GM12878 (cell line): ENCODE measurements around the gene IRF4. TPM values are rescaled to one million over a fixed set of nuclear protein-coding genes. Genes with fewer than 3 reads are reported as not detected.

Experiments
- ATAC-seq: fragments of 200-7000 bp; cut with Tn5 transposase; 3 replicates; pipeline ENCODE4 v1.9.1; 2020; ENCODE audit warnings: mild to moderate bottlenecking, moderate library complexity
- BruUV-seq: library from RNA; stranded (reverse); fragments of 400-500 nt; replicated peaks from 2 replicates; lab custom pipeline; 2021; lab: Mats Ljungman, UMichigan
- CTCF ChIA-PET: fragments of 300-600 bp; sonication (Branson Sonifier 250); formaldehyde crosslinking; extraction: SDS; loops from one replicate; lab custom pipeline; 2021; ENCODE audit warnings: inconsistent platforms; lab: Yijun Ruan, JAX
- POLR2A ChIA-PET: fragments of 350-600 bp; formaldehyde crosslinking; extraction: SDS; loops from one replicate; lab custom pipeline; 2021; ENCODE audit warnings: inconsistent platforms; lab: Charles Lee
- RAD21 ChIA-PET: fragments of 300-600 bp; sonication (Branson Sonifier 250); formaldehyde crosslinking; loops from one replicate; lab custom pipeline; 2023; ENCODE audit warnings: antibody characterized with exemption; ENCODE audit not compliant: unreplicated experiment; lab: Charles Lee
- SMC1A ChIA-PET: fragments of 300-600 bp; sonication (Branson Sonifier 250); formaldehyde crosslinking; loops from one replicate; lab custom pipeline; 2023; ENCODE audit not compliant: unreplicated experiment, uncharacterized antibody; lab: Charles Lee
- DNase-seq: peaks from one replicate; pipeline ENCODE4 v3.0.0-alpha.2; 2011; ENCODE audit warnings: low read depth, low spot score
- FAIRE-seq: peaks from 3 replicates; lab custom pipeline; 2011; peaks lifted over from hg19 to GRCh38; lab: Jason Lieb, UNC
- H2AFZ ChIP-seq: 2 replicates; pipeline ENCODE4 v1.6.0; 2011; ENCODE audit warnings: low read depth, low read length, control low read depth; ENCODE audit not compliant: control insufficient read depth
- H3K27ac ChIP-seq: 2 replicates; pipeline ENCODE4 v1.5.1; 2011; ENCODE audit warnings: control low read depth; ENCODE audit not compliant: control insufficient read depth, insufficient read depth
- H3K27me3 ChIP-seq, 2 experiments: replicated peaks in 1 of 2; 2 replicates each; pipeline versions ENCODE4 v1.6.0 to v1.6.1; 2011; ENCODE audit warnings: low read length in 1 of 2; ENCODE audit not compliant: control insufficient read depth in 2 of 2, insufficient read depth in 2 of 2
- H3K36me3 ChIP-seq, 2 experiments: 2 replicates each; pipeline ENCODE4 v1.5.1; 2011; ENCODE audit warnings: low read length in 1 of 2; ENCODE audit not compliant: control insufficient read depth in 2 of 2, insufficient read depth in 2 of 2
- H3K4me1 ChIP-seq: 2 replicates; pipeline ENCODE4 v1.6.1; 2011; ENCODE audit warnings: mild to moderate bottlenecking, low read length, moderate library complexity, mixed read lengths; ENCODE audit not compliant: control insufficient read depth, insufficient read depth
- H3K4me2 ChIP-seq: 2 replicates; pipeline ENCODE4 v1.6.0; 2011; ENCODE audit warnings: control low read depth; ENCODE audit not compliant: control insufficient read depth, insufficient read depth
- H3K4me3 ChIP-seq: fragments of 200-600 bp; sonication (generic); 2 replicates; pipeline ENCODE4 v1.5.1; 2016
- H3K79me2 ChIP-seq: 2 replicates; pipeline ENCODE4 v1.6.0; 2011; ENCODE audit warnings: low read length; ENCODE audit not compliant: control insufficient read depth, insufficient read depth
- H3K9ac ChIP-seq: 2 replicates; pipeline ENCODE4 v1.8.0; 2011; ENCODE audit warnings: low read length, control low read depth, mixed read lengths; ENCODE audit not compliant: control insufficient read depth, insufficient read depth
- H3K9me3 ChIP-seq: replicated peaks from 3 replicates; pipeline ENCODE4 v1.5.1; 2011; ENCODE audit warnings: mild to moderate bottlenecking, low read length; ENCODE audit not compliant: control insufficient read depth, insufficient read depth
- H4K20me1 ChIP-seq: 2 replicates; pipeline ENCODE4 v1.6.0; 2011; ENCODE audit not compliant: control insufficient read depth, insufficient read depth
- BACH1 ChIP-seq: fragments of 450-650 bp; IDR thresholded peaks from 2 replicates; pipeline ENCODE4 v1.6.1; 2017; ENCODE audit warnings: mild to moderate bottlenecking, borderline replicate concordance
- BMI1 ChIP-seq: fragments of 450-650 bp; IDR thresholded peaks from 2 replicates; pipeline ENCODE4 v1.6.1; 2016; ENCODE audit warnings: mild to moderate bottlenecking, moderate library complexity, borderline replicate concordance
- CHD4 ChIP-seq: fragments of 200-600 bp; sonication (generic); IDR thresholded peaks from 2 replicates; pipeline ENCODE4 v1.6.1; 2016; ENCODE audit warnings: mild to moderate bottlenecking
- E4F1 ChIP-seq: fragments of 450-650 bp; IDR thresholded peaks from 2 replicates; pipeline ENCODE4 v1.6.1; 2018; ENCODE audit warnings: borderline replicate concordance, mild to moderate bottlenecking; ENCODE audit not compliant: partially characterized antibody
- EGR1 ChIP-seq, 2 experiments: IDR thresholded peaks; 1 replicate in 1 of 2; 2 replicates in 1 of 2; pipeline ENCODE4 v1.6.1; 2011 to 2012; ENCODE audit warnings: low read depth in 2 of 2, low read length in 2 of 2, borderline replicate concordance in 1 of 2, mild to moderate bottlenecking in 1 of 2, moderate library complexity in 1 of 2
- IKZF1 ChIP-seq: fragments of 450-650 bp; conservative IDR thresholded peaks from 2 replicates; pipeline ENCODE4 v1.6.1; 2017; ENCODE audit warnings: antibody characterized with exemption, mild to moderate bottlenecking
- MTA2 ChIP-seq: fragments of 450-650 bp; IDR thresholded peaks from 2 replicates; pipeline ENCODE4 v1.6.1; 2016; ENCODE audit warnings: low read depth, mild to moderate bottlenecking, moderate library complexity
- MYB ChIP-seq: fragments of 150-350 bp; IDR thresholded peaks from 2 replicates; pipeline ENCODE4 v1.6.1; 2014; ENCODE audit warnings: mild to moderate bottlenecking, low read depth, low read length, borderline replicate concordance
- POLR2AphosphoS2 ChIP-seq: IDR thresholded peaks from 2 replicates; pipeline ENCODE4 v1.6.1; 2011; ENCODE audit warnings: low read depth, mild to moderate bottlenecking, low read length, improper control_type of control experiment, moderate library complexity
- POLR2AphosphoS5 ChIP-seq: IDR thresholded peaks from 2 replicates; pipeline ENCODE4 v1.6.1; 2011; ENCODE audit warnings: mild to moderate bottlenecking, low read length, inconsistent platforms
- RB1 ChIP-seq: fragments of 450-650 bp; formaldehyde crosslinking; IDR thresholded peaks from 2 replicates; pipeline ENCODE4 v1.6.1; 2017; ENCODE audit warnings: mild to moderate bottlenecking, borderline replicate concordance
- RFX5 ChIP-seq: IDR thresholded peaks from 2 replicates; pipeline ENCODE4 v1.6.1; 2011; ENCODE audit warnings: low read depth, low read length, improper control_type of control experiment
- SPI1 ChIP-seq: IDR thresholded peaks from 2 replicates; pipeline ENCODE4 v1.6.1; 2011; ENCODE audit warnings: low read depth, mild to moderate bottlenecking, low read length, moderate library complexity, borderline replicate concordance; ENCODE audit not compliant: insufficient read depth
- SREBF2 ChIP-seq: IDR thresholded peaks from 2 replicates; pipeline ENCODE4 v1.6.1; 2012; ENCODE audit warnings: mild to moderate bottlenecking, low read length
- STAT3 ChIP-seq: IDR thresholded peaks from 2 replicates; pipeline ENCODE4 v1.6.1; 2011; ENCODE audit warnings: low read depth, low read length, improper control_type of control experiment
- WGBS: methylation state at CpG from one replicate; pipeline ENCODE4 v1.1.6; 2016; ENCODE audit warnings: low lambda C conversion rate; ENCODE audit not compliant: insufficient replicate concordance, insufficient coverage; ENCODE audit errors: missing lambda C conversion rate; 5-methylcytosine and 5-hydroxymethylcytosine counted together
- in situ Hi-C: fragments of 300-500 bp; cut with MboI; formaldehyde crosslinking; loops from 9 replicates; pipeline ENCODE4 v1.14.3; 2018; ENCODE audit warnings: mixed read lengths
- intact Hi-C: fragments of 100-400 bp; cut with micrococcal nuclease; formaldehyde crosslinking; loops from one replicate; pipeline ENCODE4 v1.14.2; 2022; ENCODE audit not compliant: unreplicated experiment
- polyA plus RNA-seq, 11 experiments: library from polyadenylated mRNA; depleted of rRNA in 4 of 11; unstranded in 6 of 11; stranded (reverse) in 5 of 11; fragments of >200 nt; fragmentation: Nextera tagmentation in 4 of 11; fragmentation: Illumina TruSeq in 1 of 11; extraction: Ambion mirVana in 4 of 11; extraction: Trizol in 1 of 11; gene quantifications; 1 replicate in 1 of 11; 2 replicates in 10 of 11; pipeline versions ENCODE4 v1.2.1 to v1.2.3, GENCODE V29; 2011 to 2016; ENCODE audit warnings: inconsistent platforms in 2 of 11, missing spikeins in 2 of 11, low read depth in 1 of 11
- total RNA-seq, 4 experiments: library from RNA; depleted of rRNA in 3 of 4; stranded (reverse); fragments of >200 nt in 3 of 4; fragmentation: Illumina TruSeq in 1 of 4; extraction: Trizol in 1 of 4; gene quantifications; 2 replicates each; pipeline versions ENCODE4 v1.2.1 to v1.2.3, GENCODE V29; 2013 to 2021
- TF ChIP-seq, protein P1 (sequence below): fragments of 450-650 bp; IDR thresholded peaks from 2 replicates; pipeline ENCODE4 v1.6.1; 2016; ENCODE audit warnings: mild to moderate bottlenecking, moderate library complexity, borderline replicate concordance

The IRF4 gene
- total and polyA plus RNA-seq, 10 of the 15 experiments (the other 5 are each of a cell fraction or from before 2014, with no cell fraction given) = 50.0 to 495 (median 257) TPM

DNA sequence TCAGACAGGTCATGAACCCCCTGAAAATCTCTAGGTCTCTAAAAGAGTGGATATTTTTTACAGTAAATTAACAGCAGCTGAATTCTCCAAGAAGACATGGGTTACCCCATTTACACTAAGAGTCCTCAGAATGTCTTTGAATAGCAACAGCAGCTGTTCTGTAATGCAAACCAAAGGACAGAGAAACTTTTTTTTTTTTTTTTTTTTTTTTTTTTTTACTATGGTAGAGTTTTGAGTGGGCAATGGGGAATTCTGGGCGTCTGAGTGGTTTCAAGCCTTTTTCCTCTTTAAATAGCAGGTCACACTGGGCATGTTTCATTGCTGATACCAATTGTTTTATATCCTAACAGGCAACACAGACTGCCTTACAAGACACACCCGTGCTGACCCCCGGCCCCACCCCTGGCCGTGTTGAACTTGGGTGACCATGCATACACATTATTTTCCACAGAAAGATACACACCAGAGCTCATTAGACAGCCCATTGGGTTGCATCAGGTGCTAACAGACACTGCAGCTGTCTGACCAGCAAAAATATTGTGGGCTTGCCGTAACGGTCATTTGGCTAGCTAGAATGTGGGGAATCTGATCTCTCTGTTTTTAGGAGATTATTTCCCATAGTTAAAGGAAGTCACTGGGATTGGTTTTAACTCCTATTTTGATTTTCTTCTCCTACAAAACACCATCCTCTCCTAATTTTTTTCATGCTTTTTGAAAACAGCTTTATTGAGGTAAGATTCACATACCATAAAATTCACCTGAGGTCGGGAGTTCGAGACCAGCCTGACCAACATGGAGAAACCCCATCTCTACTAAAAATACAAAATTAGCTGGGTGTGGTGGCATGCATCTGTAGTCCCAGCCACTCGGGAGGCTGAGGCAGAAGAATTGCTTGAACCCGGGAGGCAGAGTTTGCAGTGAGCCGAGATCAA, 26.7 kb upstream of the IRF4 start:
- intact Hi-C loops = loop anchor here (2.0 kb wide), 2 partner anchors 26 to 72 kb away; partner anchors contain the start of genes DUSP22 and IRF4
- H3K4me3 ChIP-seq = no peak overlapping the region
- ChIA-PET CTCF (interaction anchor here (0.8 to 4.4 kb wide), 15 partner anchors 9 to 176 kb away, joined by 3 to 23 read pairs (median 5); no protein-coding TSS in a partner anchor), RAD21 (interaction anchor here (0.6 to 8.0 kb wide), 30 partner anchors 9 to 178 kb away, joined by 3 to 73 read pairs (median 6); partner anchors contain the start of genes DUSP22 and IRF4), SMC1A (interaction anchor here (0.7 to 9.6 kb wide), 32 partner anchors 9 to 175 kb away, joined by 3 to 230 read pairs (median 5); no protein-coding TSS in a partner anchor), POLR2A (interaction anchor here (0.5 to 3.1 kb wide), 19 partner anchors 9 to 108 kb away, joined by 3 to 14 read pairs (median 5); no protein-coding TSS in a partner anchor)
- no peaks in the 10 kb centered on the region for H3K36me3 ChIP-seq
- no peak overlapping the region; the same call in 1 of the 2 replicates for H2AFZ ChIP-seq
- WGBS = 8% methylated on average over 11 of the region's 11 CpGs
- no peak for FAIRE-seq
- DNase-seq = peak; percentile 78
- H3K9ac ChIP-seq = peak overlapping the region; percentile 31; the same call in 1 of the 2 replicates
- no peaks in the 10 kb centered on the region for H3K79me2 ChIP-seq
- peak overlapping the region; percentile 64 for H3K4me2 ChIP-seq
- H3K4me1 ChIP-seq = peaks cover 25% of the 10 kb centered on the region
- no peaks in the 10 kb centered on the region for H4K20me1 ChIP-seq
- H3K9me3 ChIP-seq = no peaks in the 10 kb centered on the region; the same call in 2 of the 3 replicates
- TSS peak; percentile 8 for BruUV-seq
- in situ Hi-C loops = no loop called here
- ATAC-seq = peak; percentile 94
- peak overlapping the region; percentile 33 for H3K27ac ChIP-seq
- H3K27me3 ChIP-seq = no peaks in the 10 kb centered on the region
- TF ChIP-seq IKZF1 (peak; percentile 85), CHD4 (no peak), MTA2 (peak; percentile 83), MYB (peak; percentile 80; the same call in 1 of the 2 replicates), SPI1 (no peak), BACH1 (peak; percentile 22; the same call in 1 of the 2 replicates), SREBF2 (no peak), POLR2AphosphoS2 (no peak), STAT3 (no peak), EGR1 (IDR thresholded peaks at IDR 0.05; ENCODE audit: borderline replicate concordance in 1 of 2, low read depth in 2 of 2, low read length in 2 of 2) (no peak), POLR2AphosphoS5 (no peak), E4F1 (no peak), RB1 (no peak), RFX5 (no peak), BMI1 (no peak)
- TF ChIP-seq, protein P1, sequence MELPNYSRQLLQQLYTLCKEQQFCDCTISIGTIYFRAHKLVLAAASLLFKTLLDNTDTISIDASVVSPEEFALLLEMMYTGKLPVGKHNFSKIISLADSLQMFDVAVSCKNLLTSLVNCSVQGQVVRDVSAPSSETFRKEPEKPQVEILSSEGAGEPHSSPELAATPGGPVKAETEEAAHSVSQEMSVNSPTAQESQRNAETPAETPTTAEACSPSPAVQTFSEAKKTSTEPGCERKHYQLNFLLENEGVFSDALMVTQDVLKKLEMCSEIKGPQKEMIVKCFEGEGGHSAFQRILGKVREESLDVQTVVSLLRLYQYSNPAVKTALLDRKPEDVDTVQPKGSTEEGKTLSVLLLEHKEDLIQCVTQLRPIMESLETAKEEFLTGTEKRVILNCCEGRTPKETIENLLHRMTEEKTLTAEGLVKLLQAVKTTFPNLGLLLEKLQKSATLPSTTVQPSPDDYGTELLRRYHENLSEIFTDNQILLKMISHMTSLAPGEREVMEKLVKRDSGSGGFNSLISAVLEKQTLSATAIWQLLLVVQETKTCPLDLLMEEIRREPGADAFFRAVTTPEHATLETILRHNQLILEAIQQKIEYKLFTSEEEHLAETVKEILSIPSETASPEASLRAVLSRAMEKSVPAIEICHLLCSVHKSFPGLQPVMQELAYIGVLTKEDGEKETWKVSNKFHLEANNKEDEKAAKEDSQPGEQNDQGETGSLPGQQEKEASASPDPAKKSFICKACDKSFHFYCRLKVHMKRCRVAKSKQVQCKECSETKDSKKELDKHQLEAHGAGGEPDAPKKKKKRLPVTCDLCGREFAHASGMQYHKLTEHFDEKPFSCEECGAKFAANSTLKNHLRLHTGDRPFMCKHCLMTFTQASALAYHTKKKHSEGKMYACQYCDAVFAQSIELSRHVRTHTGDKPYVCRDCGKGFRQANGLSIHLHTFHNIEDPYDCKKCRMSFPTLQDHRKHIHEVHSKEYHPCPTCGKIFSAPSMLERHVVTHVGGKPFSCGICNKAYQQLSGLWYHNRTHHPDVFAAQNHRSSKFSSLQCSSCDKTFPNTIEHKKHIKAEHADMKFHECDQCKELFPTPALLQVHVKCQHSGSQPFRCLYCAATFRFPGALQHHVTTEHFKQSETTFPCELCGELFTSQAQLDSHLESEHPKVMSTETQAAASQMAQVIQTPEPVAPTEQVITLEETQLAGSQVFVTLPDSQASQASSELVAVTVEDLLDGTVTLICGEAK = peak; percentile 50; the same call in 1 of the 2 replicates
